Transverse colon (tissue), 4 donors: ENCODE results near the gene OGA. TPM values are rescaled to one million over a fixed set of nuclear protein-coding genes. Genes with fewer than 3 reads are reported as not detected.

Experiments used
- DNase-seq: peaks from one replicate; pipeline ENCODE4 v3.0.0-alpha.2; 2019
- H3K27ac ChIP-seq, 4 donors: fragments of 200-600 bp; sonication (generic); 2 replicates each; pipeline ENCODE4 v1.5.1; 2016 to 2018; ENCODE audit warnings: inconsistent platforms in 4 of 4
- H3K27me3 ChIP-seq: fragments of 200-600 bp; sonication (generic); 2 replicates; pipeline ENCODE4 v1.5.1; 2017; ENCODE audit warnings: inconsistent platforms
- H3K36me3 ChIP-seq, 4 donors: fragments of 200-600 bp; sonication (generic); 2 replicates each; pipeline ENCODE4 v1.5.1; 2017 to 2019; ENCODE audit warnings: inconsistent platforms in 4 of 4
- H3K4me1 ChIP-seq, 4 donors: fragments of 200-600 bp; sonication (generic); 2 replicates each; pipeline ENCODE4 v1.5.1; 2017 to 2020; ENCODE audit warnings: inconsistent platforms in 4 of 4
- H3K4me3 ChIP-seq, 4 donors: fragments of 200-600 bp; sonication (generic); 1 replicate in 1 of 4; 2 replicates in 3 of 4; pipeline versions ENCODE4 v1.5.1 to v1.6.1; 2017 to 2019; ENCODE audit warnings: inconsistent platforms in 4 of 4
- H3K9me3 ChIP-seq, 2 donors: fragments of 200-600 bp; sonication (generic); 2 replicates each; pipeline ENCODE4 v1.5.1; 2017 to 2019; ENCODE audit warnings: inconsistent platforms in 2 of 2
- CTCF ChIP-seq, 5 experiments: fragments of 200-600 bp in 3 of 5; fragments of 450-650 bp in 2 of 5; sonication (generic) in 3 of 5; IDR thresholded peaks; 1 replicate in 2 of 5; 2 replicates in 3 of 5; pipeline ENCODE4 v1.5.1; 2016 to 2017; ENCODE audit warnings: antibody characterized with exemption in 5 of 5, inconsistent platforms in 3 of 5, mild to moderate bottlenecking in 2 of 5, moderate library complexity in 1 of 5
- EP300 ChIP-seq: sonication (generic); formaldehyde crosslinking; IDR thresholded peaks from one replicate; pipeline ENCODE4 v1.6.1; 2017; ENCODE audit warnings: antibody characterized with exemption, low read depth
- POLR2A ChIP-seq: fragments of 450-650 bp; IDR thresholded peaks from one replicate; pipeline ENCODE4 v1.6.1; 2016; ENCODE audit warnings: antibody characterized with exemption, mild to moderate bottlenecking, moderate library complexity
- POLR2AphosphoS5 ChIP-seq, 3 donors: sonication (generic); formaldehyde crosslinking; IDR thresholded peaks; one replicate each; pipeline ENCODE4 v1.6.1; 2016; ENCODE audit warnings: antibody characterized with exemption in 3 of 3
- WGBS, 2 donors: methylation state at CpG; one replicate each; pipeline ENCODE4 v1.1.5; 2018; ENCODE audit warnings: low coverage in 1 of 2; 5-methylcytosine and 5-hydroxymethylcytosine counted together
- in situ Hi-C, 4 donors: fragments of 200-750 bp; cut with MboI; loops; one replicate each; pipeline versions ENCODE4 v1.15.0 to v1.15.1; 2017; ENCODE audit warnings: low sequenced_read_pairs in 3 of 4, low pct_ligation_motif_present in 1 of 4, low pct_unique_long_range_greater_than_20kb in 1 of 4
- intact Hi-C: fragments of 100-400 bp; cut with DNase I; formaldehyde crosslinking; loops from one replicate; pipeline ENCODE4 v1.15.1; 2023; ENCODE audit warnings: low total_unique reads
- total RNA-seq, 4 donors: library from RNA; depleted of rRNA; stranded (reverse); fragments of >200 nt; gene quantifications; one replicate each; pipeline ENCODE4 v1.1.0, GENCODE V29; 2016

OGA gene
- total RNA-seq, 4 donors from 2014 or later: 114 to 608 (median 172) TPM

- Histone ChIP-seq H3K27ac (no peak overlapping the region), H3K4me1 (no peaks in the 10 kb centered on the region), H3K4me3 (no peak overlapping the region), H3K27me3 (no peaks in the 10 kb centered on the region), H3K9me3 (no peaks in the 10 kb centered on the region), H3K36me3 (no peaks in the 10 kb centered on the region)
- intact Hi-C loops (no loop called here), in situ Hi-C loops (no loop called here)
- TF ChIP-seq CTCF (IDR thresholded peaks at IDR 0.05) (no peak), EP300 (no peak), POLR2AphosphoS5 (IDR thresholded peaks at IDR 0.05) (no peak), POLR2A (no peak)
- no peak for DNase-seq
- WGBS, 2 donors: 0% methylated on average over 1 of the region's 1 CpG; no CpG with 5 or more reads in 1 of the 2 donors
These were observed 39.7 kb upstream of the OGA start for GRCh38 chr10:101857802-101858476.

- TF ChIP-seq CTCF (IDR thresholded peaks at IDR 0.05) (no peak), POLR2AphosphoS5 (IDR thresholded peaks at IDR 0.05) (no peak)
- no peaks in the 10 kb centered on the region for H3K9me3 ChIP-seq
- H3K4me3 ChIP-seq: no peak overlapping the region
- in situ Hi-C loops: no loop called here
- no peaks in the 10 kb centered on the region for H3K36me3 ChIP-seq
- H3K4me1 ChIP-seq: no peaks in the 10 kb centered on the region
- H3K27me3 ChIP-seq: no peaks in the 10 kb centered on the region
- no peak for DNase-seq
- H3K27ac ChIP-seq: no peak overlapping the region
- intact Hi-C loops: no loop called here
These were observed 38.4 kb upstream of the OGA start for GRCh38 chr10:101856626-101857025.

GRCh38 chr10:101851411-101852116, 33.3 kb upstream of the OGA start:
- WGBS, 2 donors: 60 to 91% methylated on average over 1 to 4 of the region's 4 CpGs
- intact Hi-C loops (no loop called here), in situ Hi-C loops (no loop called here)
- TF ChIP-seq CTCF (IDR thresholded peaks at IDR 0.05) (no peak), POLR2A (no peak), POLR2AphosphoS5 (IDR thresholded peaks at IDR 0.05) (no peak), EP300 (no peak)
- Histone ChIP-seq H3K4me1 (no peaks in the 10 kb centered on the region), H3K36me3 (peaks cover 0 to 11% (median 0%) of the 10 kb centered on the region in 4 donors), H3K9me3 (no peaks in the 10 kb centered on the region), H3K27me3 (no peaks in the 10 kb centered on the region), H3K27ac (no peak overlapping the region), H3K4me3 (no peak overlapping the region)
- no peak for DNase-seq

- Histone ChIP-seq H3K36me3 (peaks cover 0 to 12% (median 0%) of the 10 kb centered on the region in 4 donors), H3K27ac (no peak overlapping the region), H3K4me3 (no peak overlapping the region), H3K4me1 (no peaks in the 10 kb centered on the region), H3K27me3 (no peaks in the 10 kb centered on the region), H3K9me3 (no peaks in the 10 kb centered on the region)
- DNase-seq: no peak
- 90 to 95% methylated on average over 2 to 3 of the region's 3 CpGs for WGBS, 2 donors
- in situ Hi-C loops: no loop called here
- intact Hi-C loops: no loop called here
- TF ChIP-seq CTCF (IDR thresholded peaks at IDR 0.05): no peak
- TF ChIP-seq POLR2AphosphoS5 (IDR thresholded peaks at IDR 0.05): no peak
- no peak for TF ChIP-seq EP300
These were observed 32.5 kb upstream of the OGA start for GRCh38 chr10:101850749-101851148.
